Measurements from ENCODE around the gene SYNE1. TPM values are rescaled to one million over a fixed set of nuclear protein-coding genes. Genes with fewer than 3 reads are reported as not detected.

SYNE1 gene
- 10 to 100 TPM; 28.0 to 48.2 TPM for total RNA-seq

GRCh38 chr6:152637296-152638047 is at the start of gene SYNE1:
Gene SYNE1 (minus strand): TSS chr6:152637362. CDS start chr6:152628331, 9,031 bp downstream.

Small RNAs within 50 kb of the gene (small RNA-seq; reads per million reads assigned to genes)
- 0 reads per million in 2 donors for gene RNA5SP223

Other genes starting within 250 kb of the SYNE1 start
- not detected for gene MYCT1, start 60.5 kb upstream of the SYNE1 start, total RNA-seq
- not detected for gene VIP, start 113.4 kb upstream of the SYNE1 start, total RNA-seq